ENCODE results near the gene TAB2.

DNA sequence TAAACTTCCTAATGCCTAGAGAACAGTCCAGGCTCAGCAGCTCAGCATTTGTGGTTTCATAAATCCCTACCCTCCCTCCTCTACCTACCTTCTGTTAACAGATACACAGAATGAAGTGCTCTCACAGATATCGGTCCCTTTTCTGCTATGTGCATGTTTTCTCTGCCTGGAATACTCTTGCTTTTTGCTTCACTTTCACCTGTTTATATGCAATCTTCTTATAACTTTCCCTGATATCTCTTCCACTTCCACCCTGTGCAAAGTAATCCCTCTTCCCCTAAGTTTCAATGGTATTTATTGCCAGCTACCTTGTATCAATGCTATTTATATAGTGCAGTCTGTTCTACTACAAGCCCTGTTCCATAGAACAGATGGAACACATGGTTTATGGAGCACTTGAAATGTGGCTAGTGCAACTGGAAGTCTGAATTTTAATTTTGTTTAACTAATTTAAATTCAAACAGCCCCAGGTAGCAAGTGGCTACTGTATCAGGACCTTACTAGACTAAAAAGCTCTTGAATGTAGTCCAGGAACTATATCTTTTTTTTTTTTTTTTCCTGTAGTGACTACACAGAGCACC, 3.1 kb upstream of the TAB2 start:
- TF ChIP-seq, protein P1, sequence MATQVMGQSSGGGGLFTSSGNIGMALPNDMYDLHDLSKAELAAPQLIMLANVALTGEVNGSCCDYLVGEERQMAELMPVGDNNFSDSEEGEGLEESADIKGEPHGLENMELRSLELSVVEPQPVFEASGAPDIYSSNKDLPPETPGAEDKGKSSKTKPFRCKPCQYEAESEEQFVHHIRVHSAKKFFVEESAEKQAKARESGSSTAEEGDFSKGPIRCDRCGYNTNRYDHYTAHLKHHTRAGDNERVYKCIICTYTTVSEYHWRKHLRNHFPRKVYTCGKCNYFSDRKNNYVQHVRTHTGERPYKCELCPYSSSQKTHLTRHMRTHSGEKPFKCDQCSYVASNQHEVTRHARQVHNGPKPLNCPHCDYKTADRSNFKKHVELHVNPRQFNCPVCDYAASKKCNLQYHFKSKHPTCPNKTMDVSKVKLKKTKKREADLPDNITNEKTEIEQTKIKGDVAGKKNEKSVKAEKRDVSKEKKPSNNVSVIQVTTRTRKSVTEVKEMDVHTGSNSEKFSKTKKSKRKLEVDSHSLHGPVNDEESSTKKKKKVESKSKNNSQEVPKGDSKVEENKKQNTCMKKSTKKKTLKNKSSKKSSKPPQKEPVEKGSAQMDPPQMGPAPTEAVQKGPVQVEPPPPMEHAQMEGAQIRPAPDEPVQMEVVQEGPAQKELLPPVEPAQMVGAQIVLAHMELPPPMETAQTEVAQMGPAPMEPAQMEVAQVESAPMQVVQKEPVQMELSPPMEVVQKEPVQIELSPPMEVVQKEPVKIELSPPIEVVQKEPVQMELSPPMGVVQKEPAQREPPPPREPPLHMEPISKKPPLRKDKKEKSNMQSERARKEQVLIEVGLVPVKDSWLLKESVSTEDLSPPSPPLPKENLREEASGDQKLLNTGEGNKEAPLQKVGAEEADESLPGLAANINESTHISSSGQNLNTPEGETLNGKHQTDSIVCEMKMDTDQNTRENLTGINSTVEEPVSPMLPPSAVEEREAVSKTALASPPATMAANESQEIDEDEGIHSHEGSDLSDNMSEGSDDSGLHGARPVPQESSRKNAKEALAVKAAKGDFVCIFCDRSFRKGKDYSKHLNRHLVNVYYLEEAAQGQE (IDR thresholded peaks at IDR 0.05; ENCODE audit: low read depth) = no peak
- TF ChIP-seq EZH2phosphoT487 (IDR thresholded peaks at IDR 0.05; ENCODE audit: borderline replicate concordance) = no peak

Data from HCT116 (cell line).